HepG2 (cell line): ENCODE measurements around the gene CD19. TPM values are rescaled to one million over a fixed set of nuclear protein-coding genes. Genes with fewer than 3 reads are reported as not detected.

Source experiments
- BCL6 ChIP-seq: IDR thresholded peaks from 2 replicates; pipeline ENCODE4 v1.6.1; 2016; ENCODE audit warnings: missing genetic modification reagents, missing compliant biosample characterization
- JUNB ChIP-seq: sonication (generic); formaldehyde crosslinking; IDR thresholded peaks from 2 replicates; pipeline ENCODE4 v1.8.0; 2022; ENCODE audit warnings: missing genetic modification reagents, mild to moderate bottlenecking, borderline replicate concordance
- MEF2D ChIP-seq: sonication (generic); formaldehyde crosslinking; IDR thresholded peaks from 2 replicates; pipeline ENCODE4 v1.5.1; 2020; ENCODE audit warnings: mild to moderate bottlenecking, missing genetic modification reagents
- NR2C2 ChIP-seq: sonication (generic); formaldehyde crosslinking; IDR thresholded peaks from 2 replicates; pipeline ENCODE4 v1.4.0; 2020; ENCODE audit warnings: missing genetic modification reagents, mild to moderate bottlenecking, moderate library complexity, borderline replicate concordance
- RFXANK ChIP-seq: IDR thresholded peaks from 2 replicates; pipeline ENCODE4 v1.6.1; 2016
- ZBTB26 ChIP-seq: IDR thresholded peaks from 2 replicates; pipeline ENCODE4 v1.6.1; 2016; ENCODE audit warnings: missing compliant biosample characterization, missing genetic modification reagents, borderline replicate concordance
- ZBTB43 ChIP-seq: sonication (generic); formaldehyde crosslinking; conservative IDR thresholded peaks from 2 replicates; pipeline ENCODE4 v1.4.0; 2020; ENCODE audit warnings: missing genetic modification reagents
- ZNF121 ChIP-seq: sonication (generic); formaldehyde crosslinking; IDR thresholded peaks from 2 replicates; pipeline ENCODE4 v1.5.0; 2020; ENCODE audit warnings: mild to moderate bottlenecking, missing genetic modification reagents
- ZNF225 ChIP-seq: sonication (generic); formaldehyde crosslinking; IDR thresholded peaks from 2 replicates; pipeline ENCODE4 v1.4.0; 2020; ENCODE audit warnings: mild to moderate bottlenecking, missing genetic modification reagents
- ZNF407 ChIP-seq: sonication (generic); formaldehyde crosslinking; IDR thresholded peaks from one replicate; pipeline ENCODE4 v1.5.1; 2020; ENCODE audit warnings: mild to moderate bottlenecking, missing genetic modification reagents; ENCODE audit errors: not compliant biosample characterization
- ZNF674 ChIP-seq: sonication (generic); formaldehyde crosslinking; IDR thresholded peaks from 2 replicates; pipeline ENCODE4 v1.5.0; 2020; ENCODE audit warnings: low read depth, mild to moderate bottlenecking, missing genetic modification reagents
- ZNF720 ChIP-seq: sonication (generic); formaldehyde crosslinking; IDR thresholded peaks from 2 replicates; pipeline ENCODE4 v1.4.0; 2020; ENCODE audit warnings: missing genetic modification reagents
- ZNF841 ChIP-seq: sonication (generic); formaldehyde crosslinking; IDR thresholded peaks from 2 replicates; pipeline ENCODE4 v1.8.1; 2023; ENCODE audit warnings: missing genetic modification reagents, borderline replicate concordance
- polyA plus RNA-seq, 8 experiments: library from polyadenylated mRNA; depleted of rRNA in 3 of 8; stranded (reverse) in 7 of 8; unstranded in 1 of 8; fragments of >200 nt; fragmentation: Illumina TruSeq in 4 of 8; extraction: Trizol in 4 of 8; gene quantifications; 2 replicates each; pipeline versions ENCODE4 v1.2.1 to v1.2.3, GENCODE V29; 2011 to 2016; ENCODE audit warnings: low read depth in 4 of 8, missing spikeins in 1 of 8, mixed read lengths in 1 of 8; ENCODE audit not compliant: insufficient read depth in 1 of 8
- total RNA-seq, 5 experiments: library from RNA; depleted of rRNA; stranded (reverse); fragments of >200 nt; fragmentation: Illumina TruSeq; extraction: Trizol; gene quantifications; 2 replicates each; pipeline ENCODE4 v1.2.3, GENCODE V29; 2016; ENCODE audit warnings: low read depth in 1 of 5
- TF ChIP-seq, protein P1 (sequence below): sonication (generic); formaldehyde crosslinking; IDR thresholded peaks from 2 replicates; pipeline ENCODE4; 2020; ENCODE audit warnings: missing genetic modification reagents, mild to moderate bottlenecking, borderline replicate concordance
- TF ChIP-seq, protein P2 (sequence below): sonication (generic); formaldehyde crosslinking; IDR thresholded peaks from 2 replicates; pipeline ENCODE4 v1.9.0; 2022; ENCODE audit warnings: missing genetic modification reagents, mild to moderate bottlenecking, borderline replicate concordance

CD19 gene
- total and polyA plus RNA-seq, 2 of the 13 experiments (the other 11 are each of a cell fraction or from before 2014, with no cell fraction given): 0.55 to 1.1 TPM

DNA sequence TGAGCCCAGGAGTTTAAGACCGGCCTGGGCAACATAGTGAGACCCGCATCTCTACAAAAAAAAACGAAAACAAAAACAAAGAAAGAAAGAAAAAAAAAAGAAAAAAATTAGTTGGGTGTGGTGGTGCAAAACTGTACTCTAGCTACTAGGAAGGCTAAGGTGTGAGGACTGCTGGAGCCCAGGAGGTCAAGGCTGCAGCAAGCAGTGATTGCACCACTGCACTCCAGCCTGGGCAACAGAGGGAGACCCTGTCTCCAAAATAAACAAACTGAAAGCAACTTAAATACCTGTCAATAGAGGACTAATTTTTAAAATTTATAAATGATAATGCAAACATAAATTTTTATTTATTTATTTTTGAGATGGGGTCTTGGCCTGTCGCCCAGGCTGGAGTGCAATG, 36.2 kb upstream of the CD19 start (continued):
- TF ChIP-seq ZBTB26 (CRISPR knock-in tag): no peak
- no peak for TF ChIP-seq ZNF225 (CRISPR knock-in tag)
- no peak for TF ChIP-seq JUNB (CRISPR knock-in tag)
- no peak for TF ChIP-seq ZNF407 (CRISPR knock-in tag)
- TF ChIP-seq MEF2D (CRISPR knock-in tag): no peak
- TF ChIP-seq ZBTB43 (CRISPR knock-in tag): no peak
- TF ChIP-seq, protein P1, sequence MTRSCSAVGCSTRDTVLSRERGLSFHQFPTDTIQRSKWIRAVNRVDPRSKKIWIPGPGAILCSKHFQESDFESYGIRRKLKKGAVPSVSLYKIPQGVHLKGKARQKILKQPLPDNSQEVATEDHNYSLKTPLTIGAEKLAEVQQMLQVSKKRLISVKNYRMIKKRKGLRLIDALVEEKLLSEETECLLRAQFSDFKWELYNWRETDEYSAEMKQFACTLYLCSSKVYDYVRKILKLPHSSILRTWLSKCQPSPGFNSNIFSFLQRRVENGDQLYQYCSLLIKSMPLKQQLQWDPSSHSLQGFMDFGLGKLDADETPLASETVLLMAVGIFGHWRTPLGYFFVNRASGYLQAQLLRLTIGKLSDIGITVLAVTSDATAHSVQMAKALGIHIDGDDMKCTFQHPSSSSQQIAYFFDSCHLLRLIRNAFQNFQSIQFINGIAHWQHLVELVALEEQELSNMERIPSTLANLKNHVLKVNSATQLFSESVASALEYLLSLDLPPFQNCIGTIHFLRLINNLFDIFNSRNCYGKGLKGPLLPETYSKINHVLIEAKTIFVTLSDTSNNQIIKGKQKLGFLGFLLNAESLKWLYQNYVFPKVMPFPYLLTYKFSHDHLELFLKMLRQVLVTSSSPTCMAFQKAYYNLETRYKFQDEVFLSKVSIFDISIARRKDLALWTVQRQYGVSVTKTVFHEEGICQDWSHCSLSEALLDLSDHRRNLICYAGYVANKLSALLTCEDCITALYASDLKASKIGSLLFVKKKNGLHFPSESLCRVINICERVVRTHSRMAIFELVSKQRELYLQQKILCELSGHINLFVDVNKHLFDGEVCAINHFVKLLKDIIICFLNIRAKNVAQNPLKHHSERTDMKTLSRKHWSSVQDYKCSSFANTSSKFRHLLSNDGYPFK: no peak
- TF ChIP-seq NR2C2 (CRISPR knock-in tag): 0 out of 2 replicates have a peak, but pooled peaks have one; percentile 38
- no peak for TF ChIP-seq BCL6 (CRISPR knock-in tag)
- TF ChIP-seq ZNF674 (CRISPR knock-in tag): no peak
- no peak for TF ChIP-seq RFXANK
- no peak for TF ChIP-seq ZNF720 (CRISPR knock-in tag)
- TF ChIP-seq, protein P2, sequence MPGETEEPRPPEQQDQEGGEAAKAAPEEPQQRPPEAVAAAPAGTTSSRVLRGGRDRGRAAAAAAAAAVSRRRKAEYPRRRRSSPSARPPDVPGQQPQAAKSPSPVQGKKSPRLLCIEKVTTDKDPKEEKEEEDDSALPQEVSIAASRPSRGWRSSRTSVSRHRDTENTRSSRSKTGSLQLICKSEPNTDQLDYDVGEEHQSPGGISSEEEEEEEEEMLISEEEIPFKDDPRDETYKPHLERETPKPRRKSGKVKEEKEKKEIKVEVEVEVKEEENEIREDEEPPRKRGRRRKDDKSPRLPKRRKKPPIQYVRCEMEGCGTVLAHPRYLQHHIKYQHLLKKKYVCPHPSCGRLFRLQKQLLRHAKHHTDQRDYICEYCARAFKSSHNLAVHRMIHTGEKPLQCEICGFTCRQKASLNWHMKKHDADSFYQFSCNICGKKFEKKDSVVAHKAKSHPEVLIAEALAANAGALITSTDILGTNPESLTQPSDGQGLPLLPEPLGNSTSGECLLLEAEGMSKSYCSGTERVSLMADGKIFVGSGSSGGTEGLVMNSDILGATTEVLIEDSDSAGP (CRISPR knock-in tag): no peak
- TF ChIP-seq ZNF121 (CRISPR knock-in tag): peak; percentile 98
- no peak for TF ChIP-seq ZNF841 (CRISPR knock-in tag)
